HFF-Myc (cell line): ENCODE results near the gene USP35.

Experiments used
- DNase-seq: peaks from one replicate; pipeline ENCODE4 v3.0.0-alpha.2; 2011; ENCODE audit warnings: low read depth; ENCODE audit errors: extremely low read depth
- H3K4me3 ChIP-seq: replicated peaks from 2 replicates; pipeline ENCODE4 v1.5.1; 2011; ENCODE audit warnings: low read depth, mild to moderate bottlenecking, control low read depth, low read length
- TF ChIP-seq, protein P1 (sequence below): IDR thresholded peaks from 2 replicates; pipeline ENCODE4 v1.5.1; 2012; ENCODE audit warnings: mild to moderate bottlenecking, low read depth, low read length, control low read depth; ENCODE audit errors: missing control alignments

Gene USP35

DNA sequence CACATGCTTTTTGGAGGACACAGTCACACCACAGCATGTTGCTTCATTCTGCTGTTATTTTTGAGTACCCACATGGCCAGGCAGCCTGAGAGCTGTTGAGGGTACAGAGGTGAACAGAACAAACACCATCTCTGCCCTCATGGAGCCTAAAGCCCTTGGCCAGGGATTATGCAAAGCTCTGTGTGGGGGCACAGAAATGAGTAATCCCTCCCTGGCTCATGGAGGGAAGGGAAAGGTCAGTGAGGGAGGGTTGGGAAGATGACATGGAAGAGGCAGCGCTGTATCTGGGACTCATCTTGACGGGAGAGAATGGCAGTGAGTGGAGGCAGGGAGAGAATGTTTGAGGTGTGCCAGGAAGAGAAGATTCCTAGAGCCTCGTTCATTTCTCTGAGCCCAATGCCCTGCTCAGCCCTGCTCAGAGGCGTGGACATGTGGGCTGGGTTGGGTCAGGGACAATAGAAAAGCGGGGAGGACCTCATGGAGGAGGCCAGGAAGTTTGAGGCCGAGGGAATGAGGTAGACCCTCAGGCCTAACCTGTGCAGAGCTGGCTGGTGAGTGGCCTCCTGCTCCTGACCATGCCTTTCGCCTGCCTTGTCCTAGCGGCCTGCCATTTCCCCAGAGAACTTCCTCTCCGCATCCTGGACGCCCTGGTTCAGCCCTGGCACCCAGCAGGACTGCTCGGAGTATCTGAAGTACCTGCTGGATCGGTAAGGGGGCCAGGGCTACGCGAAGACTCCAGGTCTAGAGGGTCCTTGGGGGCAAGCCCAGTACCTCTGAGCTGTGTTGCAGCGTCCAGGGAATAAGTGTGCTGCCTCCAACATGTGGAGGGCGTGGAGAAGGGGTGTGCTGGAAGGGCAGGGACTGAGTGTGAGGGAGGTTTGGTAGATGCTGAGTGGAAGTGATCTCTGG is 19.8 kb downstream of the USP35 start:
- H3K4me3 ChIP-seq, result no peak overlapping the region
- TF ChIP-seq, protein P1, sequence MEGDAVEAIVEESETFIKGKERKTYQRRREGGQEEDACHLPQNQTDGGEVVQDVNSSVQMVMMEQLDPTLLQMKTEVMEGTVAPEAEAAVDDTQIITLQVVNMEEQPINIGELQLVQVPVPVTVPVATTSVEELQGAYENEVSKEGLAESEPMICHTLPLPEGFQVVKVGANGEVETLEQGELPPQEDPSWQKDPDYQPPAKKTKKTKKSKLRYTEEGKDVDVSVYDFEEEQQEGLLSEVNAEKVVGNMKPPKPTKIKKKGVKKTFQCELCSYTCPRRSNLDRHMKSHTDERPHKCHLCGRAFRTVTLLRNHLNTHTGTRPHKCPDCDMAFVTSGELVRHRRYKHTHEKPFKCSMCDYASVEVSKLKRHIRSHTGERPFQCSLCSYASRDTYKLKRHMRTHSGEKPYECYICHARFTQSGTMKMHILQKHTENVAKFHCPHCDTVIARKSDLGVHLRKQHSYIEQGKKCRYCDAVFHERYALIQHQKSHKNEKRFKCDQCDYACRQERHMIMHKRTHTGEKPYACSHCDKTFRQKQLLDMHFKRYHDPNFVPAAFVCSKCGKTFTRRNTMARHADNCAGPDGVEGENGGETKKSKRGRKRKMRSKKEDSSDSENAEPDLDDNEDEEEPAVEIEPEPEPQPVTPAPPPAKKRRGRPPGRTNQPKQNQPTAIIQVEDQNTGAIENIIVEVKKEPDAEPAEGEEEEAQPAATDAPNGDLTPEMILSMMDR, result no peak
- no peak for DNase-seq

- TF ChIP-seq, protein P1, result no peak
- no peak for DNase-seq
- H3K4me3 ChIP-seq, result no peak overlapping the region
Observed at GRCh38 chr11:78209478-78209877, 20.8 kb downstream of the USP35 start.

- H3K4me3 ChIP-seq, result no peak overlapping the region
- TF ChIP-seq, protein P1, result no peak
- no peak for DNase-seq
Observed at GRCh38 chr11:78210000-78210608, 21.4 kb downstream of the USP35 start.

DNA sequence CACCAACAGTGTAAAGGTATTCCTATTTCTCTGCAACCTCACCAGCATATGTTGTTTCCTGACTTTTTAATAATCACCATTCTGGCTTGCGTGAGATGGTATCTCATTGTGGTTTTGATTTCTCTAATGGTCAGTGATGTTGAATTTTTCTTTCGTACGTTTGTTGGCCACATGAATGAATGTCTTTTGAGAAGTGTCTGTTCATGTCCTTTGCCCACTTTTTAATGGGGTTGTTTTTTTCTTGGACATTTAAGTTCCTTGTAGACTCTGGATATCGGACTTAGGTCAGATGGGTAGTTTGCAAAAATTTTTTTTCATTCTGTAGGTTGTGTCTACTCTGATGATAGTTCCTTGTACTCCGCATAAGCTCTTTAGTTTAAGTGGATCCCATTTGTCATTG is 22.8 kb downstream of the USP35 start:
- DNase-seq, result no peak
- TF ChIP-seq, protein P1, result no peak
- no peak overlapping the region for H3K4me3 ChIP-seq

DNA sequence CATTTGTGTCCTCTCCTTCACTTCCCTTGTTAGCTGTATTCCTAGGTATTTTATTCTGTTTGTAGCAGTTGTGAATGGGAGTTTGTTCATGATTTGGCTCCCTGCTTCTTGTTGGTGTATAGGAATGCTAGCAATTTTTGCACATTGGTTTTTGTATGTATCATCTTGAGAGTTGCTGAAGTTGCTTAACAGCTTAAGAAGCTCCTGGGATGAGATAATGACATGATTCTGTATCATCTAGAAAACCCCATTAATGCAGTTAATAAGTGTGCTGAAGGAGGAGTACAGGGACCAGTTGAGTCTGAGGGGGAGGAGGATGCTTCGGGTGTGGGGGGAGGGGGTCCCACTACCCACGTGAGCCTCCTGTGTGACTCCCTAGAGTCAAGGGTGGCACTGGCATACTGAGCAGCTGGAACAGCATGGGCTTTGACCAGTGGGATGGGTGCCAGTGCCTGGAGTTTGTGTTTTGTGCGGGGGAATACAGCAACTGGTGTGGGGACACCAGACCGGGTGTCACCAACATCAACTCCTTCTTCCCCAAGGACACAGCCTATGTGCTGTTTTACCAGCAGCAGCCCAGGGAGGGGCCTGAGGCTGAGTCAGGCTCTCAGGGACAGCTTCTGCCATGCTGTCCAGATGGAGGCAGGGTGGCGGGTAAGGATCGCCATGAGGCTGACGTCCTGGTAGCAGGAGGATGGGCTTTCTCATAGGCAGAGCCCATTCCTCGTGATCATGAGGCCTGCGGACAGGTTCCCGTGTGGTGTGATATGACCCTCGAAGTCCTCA is 24.1 kb downstream of the USP35 start:
- no peak overlapping the region for H3K4me3 ChIP-seq
- TF ChIP-seq, protein P1, result no peak
- DNase-seq, result no peak

- TF ChIP-seq, protein P1, result no peak
- DNase-seq, result no peak
- no peak overlapping the region for H3K4me3 ChIP-seq
Observed at GRCh38 chr11:78213526-78214330, 25.0 kb downstream of the USP35 start.
